Sigmoid colon (tissue), 7 donors: Measurements from ENCODE around the gene ACSM5. TPM values are rescaled to one million over a fixed set of nuclear protein-coding genes. Genes with fewer than 3 reads are reported as not detected.
"Not testable (repeated sequence)": the region's sequence is repeated elsewhere in the genome, so short reads cannot be mapped to it uniquely, and the experiment has no call there.

Source experiments
- DNase-seq: peaks from one replicate; pipeline ENCODE4 v3.0.0-alpha.2; 2019
- H3K27ac ChIP-seq, 4 donors: fragments of 200-600 bp; sonication (generic); one replicate each; pipeline ENCODE4 v1.5.1; 2016 to 2019; ENCODE audit warnings: mild to moderate bottlenecking in 1 of 4
- H3K27me3 ChIP-seq, 3 donors: fragments of 200-600 bp; sonication (generic); one replicate each; pipeline ENCODE4 v1.5.1; 2019; ENCODE audit warnings: mild to moderate bottlenecking in 1 of 3
- H3K36me3 ChIP-seq, 4 donors: fragments of 200-600 bp; sonication (generic); one replicate each; pipeline ENCODE4 v1.5.1; 2016 to 2019
- H3K4me1 ChIP-seq, 4 donors: fragments of 200-600 bp; sonication (generic); one replicate each; pipeline ENCODE4 v1.5.1; 2017 to 2019
- H3K4me3 ChIP-seq, 4 donors: fragments of 200-600 bp; sonication (generic); one replicate each; pipeline ENCODE4 v1.5.1; 2017 to 2019; ENCODE audit warnings: mild to moderate bottlenecking in 2 of 4, moderate library complexity in 1 of 4
- H3K9me3 ChIP-seq, 4 donors: fragments of 200-600 bp in 3 of 4; sonication (generic) in 3 of 4; one replicate each; pipeline versions ENCODE4 v1.5.1 to v1.6.1; 2013 to 2019
- CTCF ChIP-seq, 4 experiments: fragments of 450-650 bp in 3 of 4; fragments of 200-600 bp in 1 of 4; IDR thresholded peaks; one replicate each; pipeline ENCODE4 v1.5.1; 2016 to 2019; ENCODE audit warnings: antibody characterized with exemption in 4 of 4, mild to moderate bottlenecking in 3 of 4, moderate library complexity in 2 of 4
- EP300 ChIP-seq, 4 donors: sonication (generic); formaldehyde crosslinking; IDR thresholded peaks; one replicate each; pipeline ENCODE4 v1.6.1; 2017; ENCODE audit warnings: antibody characterized with exemption in 4 of 4
- POLR2A ChIP-seq, 2 donors: fragments of 450-650 bp; IDR thresholded peaks; one replicate each; pipeline ENCODE4 v1.6.1; 2016; ENCODE audit warnings: antibody characterized with exemption in 2 of 2, mild to moderate bottlenecking in 2 of 2, moderate library complexity in 2 of 2
- POLR2AphosphoS5 ChIP-seq, 4 donors: sonication (generic); formaldehyde crosslinking; IDR thresholded peaks; one replicate each; pipeline ENCODE4 v1.6.1; 2017; ENCODE audit warnings: antibody characterized with exemption in 4 of 4
- WGBS, 2 donors: extraction: QIAGEN DNeasy Blood & Tissue Kit; methylation state at CpG; one replicate each; pipeline ENCODE4 v1.1.7; 2013; 5-methylcytosine and 5-hydroxymethylcytosine counted together
- intact Hi-C: fragments of 100-400 bp; cut with DNase I; formaldehyde crosslinking; loops from one replicate; pipeline ENCODE4 v1.15.1; 2023
- polyA plus RNA-seq, 3 donors: library from polyadenylated mRNA; stranded (reverse); fragments of 200-250 nt; gene quantifications; one replicate each; pipeline ENCODE4 v1.2.3, GENCODE V29; 2013
- total RNA-seq, 4 donors: library from RNA; depleted of rRNA; stranded (reverse); fragments of >200 nt; gene quantifications; one replicate each; pipeline ENCODE4 v1.1.0, GENCODE V29; 2016
- donor health status: healthy with polysubstance abuse.
- donor health status: Bipolar disorder and iron deficiency.
- donor health status: healthy.

ACSM5 gene
- total and polyA plus RNA-seq, 7 donors = 0.69 to 11.4 (median 3.1) TPM

- TF ChIP-seq EP300 (IDR thresholded peaks at IDR 0.05) = no peak
- no peak for TF ChIP-seq POLR2AphosphoS5 (IDR thresholded peaks at IDR 0.05)
- no peak for TF ChIP-seq CTCF (IDR thresholded peaks at IDR 0.05)
- no peak for TF ChIP-seq POLR2A (IDR thresholded peaks at IDR 0.05)
These were observed 4.7 kb upstream of the ACSM5 start, which contains the start of gene PDILT for GRCh38 chr16:20404637-20405036. Gene PDILT (minus strand): TSS chr16:20404737. CDS start chr16:20399300, 5,437 bp downstream.

GRCh38 chr16:20410121-20410723 lies 888 bp downstream of the ACSM5 start:
- TF ChIP-seq CTCF (IDR thresholded peaks at IDR 0.05) = no peak
- TF ChIP-seq POLR2AphosphoS5 (IDR thresholded peaks at IDR 0.05) = no peak
- no peak for TF ChIP-seq EP300 (IDR thresholded peaks at IDR 0.05)
- TF ChIP-seq POLR2A (IDR thresholded peaks at IDR 0.05) = no peak
- H3K27me3 ChIP-seq = no peaks in the 10 kb centered on the region
- no peaks in the 10 kb centered on the region for H3K4me1 ChIP-seq
- H3K9me3 ChIP-seq = no peaks in the 10 kb centered on the region
- no peaks in the 10 kb centered on the region for H3K36me3 ChIP-seq
- WGBS, 2 donors = 63 to 67% methylated on average over 6 of the region's 6 CpGs
- DNase-seq = no peak
- peak overlapping the region in 1 of 4 donors; percentile 13 for H3K4me3 ChIP-seq
- intact Hi-C loops = no loop called here
- peak overlapping the region in 2 of 4 donors; percentile 8 to 19 for H3K27ac ChIP-seq

More at GRCh38 chr16:20404637-20405036, 4.7 kb upstream of the ACSM5 start, which contains the start of gene PDILT:
- DNase-seq = no peak
- no peaks in the 10 kb centered on the region for H3K9me3 ChIP-seq
- H3K4me1 ChIP-seq = no peaks in the 10 kb centered on the region
- H3K36me3 ChIP-seq = no peaks in the 10 kb centered on the region
- no peak within 1 kb of the TSS for H3K4me3 ChIP-seq
- intact Hi-C loops = no loop called here
- H3K27ac ChIP-seq = no peak within 1 kb of the TSS
- WGBS, 2 donors = 78 to 88% methylated on average over 2 of the region's 2 CpGs
- H3K27me3 ChIP-seq = no peaks in the 10 kb centered on the region

GRCh38 chr16:20411055-20411454 lies 1.7 kb downstream of the ACSM5 start:
- Histone ChIP-seq H3K4me3 (no peak overlapping the region), H3K36me3 (no peaks in the 10 kb centered on the region), H3K4me1 (no peaks in the 10 kb centered on the region), H3K27ac (no peak overlapping the region), H3K27me3 (no peaks in the 10 kb centered on the region), H3K9me3 (no peaks in the 10 kb centered on the region)
- 79 to 84% methylated on average over 2 of the region's 2 CpGs for WGBS, 2 donors
- intact Hi-C loops = no loop called here
- DNase-seq = no peak
- TF ChIP-seq POLR2AphosphoS5 (IDR thresholded peaks at IDR 0.05) (no peak), POLR2A (IDR thresholded peaks at IDR 0.05) (no peak), CTCF (IDR thresholded peaks at IDR 0.05) (no peak), EP300 (IDR thresholded peaks at IDR 0.05) (no peak)

- Histone ChIP-seq H3K4me1 (no peaks in the 10 kb centered on the region), H3K27ac (peak overlapping the region in 1 of 4 donors; percentile 26), H3K36me3 (no peaks in the 10 kb centered on the region), H3K27me3 (no peaks in the 10 kb centered on the region), H3K9me3 (no peaks in the 10 kb centered on the region), H3K4me3 (no peak overlapping the region)
- TF ChIP-seq POLR2A (IDR thresholded peaks at IDR 0.05) (no peak), POLR2AphosphoS5 (IDR thresholded peaks at IDR 0.05) (peak in 2 of 4 donors; percentile 14 to 26)
- intact Hi-C loops = no loop called here
- DNase-seq = no peak
- WGBS, 2 donors = 58 to 80% methylated on average over 1 of the region's 1 CpG
These were observed 6.2 kb downstream of the ACSM5 start for GRCh38 chr16:20415541-20415940.

GRCh38 chr16:20419093-20419492 lies 9.8 kb downstream of the ACSM5 start:
- H3K9me3 ChIP-seq, H3K4me3 ChIP-seq, H3K4me1 ChIP-seq, H3K27me3 ChIP-seq, H3K27ac ChIP-seq, DNase-seq, H3K36me3 ChIP-seq, intact Hi-C loops: not testable (repeated sequence)
- WGBS, 2 donors = 75 to 85% methylated on average over 8 of the region's 8 CpGs

- intact Hi-C loops, H3K36me3 ChIP-seq, H3K4me3 ChIP-seq, H3K9me3 ChIP-seq, H3K27me3 ChIP-seq, DNase-seq, H3K4me1 ChIP-seq, H3K27ac ChIP-seq: not testable (repeated sequence)
- 76 to 93% methylated on average over 2 of the region's 2 CpGs for WGBS, 2 donors
These were observed 12.4 kb downstream of the ACSM5 start for GRCh38 chr16:20421748-20422147.

GRCh38 chr16:20423772-20424128 lies 14.4 kb downstream of the ACSM5 start:
- WGBS, 2 donors = 88% methylated on average over 5 of the region's 5 CpGs
- DNase-seq, intact Hi-C loops: not testable (repeated sequence)

More at GRCh38 chr16:20423772-20424128, 14.4 kb downstream of the ACSM5 start:
- H3K36me3 ChIP-seq, H3K4me1 ChIP-seq, H3K9me3 ChIP-seq, H3K4me3 ChIP-seq, H3K27ac ChIP-seq, H3K27me3 ChIP-seq: not testable (repeated sequence)
